ENCODE results near the gene SNX21. TPM values are rescaled to one million over a fixed set of nuclear protein-coding genes. Genes with fewer than 3 reads are reported as not detected.

SNX21 gene, protein sequence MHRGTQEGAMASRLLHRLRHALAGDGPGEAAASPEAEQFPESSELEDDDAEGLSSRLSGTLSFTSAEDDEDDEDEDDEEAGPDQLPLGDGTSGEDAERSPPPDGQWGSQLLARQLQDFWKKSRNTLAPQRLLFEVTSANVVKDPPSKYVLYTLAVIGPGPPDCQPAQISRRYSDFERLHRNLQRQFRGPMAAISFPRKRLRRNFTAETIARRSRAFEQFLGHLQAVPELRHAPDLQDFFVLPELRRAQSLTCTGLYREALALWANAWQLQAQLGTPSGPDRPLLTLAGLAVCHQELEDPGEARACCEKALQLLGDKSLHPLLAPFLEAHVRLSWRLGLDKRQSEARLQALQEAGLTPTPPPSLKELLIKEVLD
- total RNA-seq = 87.6 and 101 TPM in 2 replicates

DNA sequence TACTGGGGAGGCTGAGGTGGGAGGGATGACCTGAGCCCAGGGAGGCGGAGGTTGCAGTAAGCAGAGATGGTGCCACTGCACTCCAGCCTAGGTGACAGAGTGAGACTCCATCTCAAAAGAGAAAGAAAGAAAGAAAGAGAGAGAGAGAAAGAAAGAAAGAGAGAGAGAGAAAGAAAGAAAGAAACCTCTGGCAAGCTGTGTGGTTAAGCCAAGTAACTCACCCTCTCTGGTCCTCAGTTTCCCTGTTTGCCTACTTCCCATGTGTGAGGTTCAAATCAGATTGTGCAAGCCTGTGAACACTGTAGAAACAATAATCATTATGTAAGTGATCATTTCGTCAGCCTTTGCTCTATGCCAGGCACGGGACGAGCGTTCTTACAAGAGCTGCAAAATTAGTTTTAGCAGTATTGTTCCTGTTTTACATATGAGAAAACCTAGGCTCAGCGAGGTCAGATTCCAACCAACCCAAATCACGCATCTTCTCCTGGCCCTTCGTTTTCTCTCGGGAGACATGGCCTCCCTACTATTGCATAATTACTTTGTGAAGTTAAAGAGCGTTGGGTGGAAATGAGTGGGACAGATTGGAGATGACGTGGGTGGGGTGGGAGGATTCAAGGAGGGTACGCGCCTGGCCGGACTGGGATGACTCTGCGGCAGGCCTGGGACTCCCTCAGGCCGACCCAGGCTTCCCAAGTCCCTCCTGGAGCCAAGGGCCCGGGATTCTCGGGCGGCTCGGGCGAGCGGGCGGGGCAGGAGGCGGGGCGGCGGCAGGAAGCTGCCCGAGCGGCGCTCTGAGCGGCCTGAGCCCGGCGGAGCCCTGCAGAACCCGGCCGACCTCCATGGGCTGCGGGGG is at the start of gene SNX21:
SNX21 (plus strand) TSS at position 770 of the 853 bp plus-strand sequence. CDS start 121 bp downstream, outside the sequence.

DNA sequence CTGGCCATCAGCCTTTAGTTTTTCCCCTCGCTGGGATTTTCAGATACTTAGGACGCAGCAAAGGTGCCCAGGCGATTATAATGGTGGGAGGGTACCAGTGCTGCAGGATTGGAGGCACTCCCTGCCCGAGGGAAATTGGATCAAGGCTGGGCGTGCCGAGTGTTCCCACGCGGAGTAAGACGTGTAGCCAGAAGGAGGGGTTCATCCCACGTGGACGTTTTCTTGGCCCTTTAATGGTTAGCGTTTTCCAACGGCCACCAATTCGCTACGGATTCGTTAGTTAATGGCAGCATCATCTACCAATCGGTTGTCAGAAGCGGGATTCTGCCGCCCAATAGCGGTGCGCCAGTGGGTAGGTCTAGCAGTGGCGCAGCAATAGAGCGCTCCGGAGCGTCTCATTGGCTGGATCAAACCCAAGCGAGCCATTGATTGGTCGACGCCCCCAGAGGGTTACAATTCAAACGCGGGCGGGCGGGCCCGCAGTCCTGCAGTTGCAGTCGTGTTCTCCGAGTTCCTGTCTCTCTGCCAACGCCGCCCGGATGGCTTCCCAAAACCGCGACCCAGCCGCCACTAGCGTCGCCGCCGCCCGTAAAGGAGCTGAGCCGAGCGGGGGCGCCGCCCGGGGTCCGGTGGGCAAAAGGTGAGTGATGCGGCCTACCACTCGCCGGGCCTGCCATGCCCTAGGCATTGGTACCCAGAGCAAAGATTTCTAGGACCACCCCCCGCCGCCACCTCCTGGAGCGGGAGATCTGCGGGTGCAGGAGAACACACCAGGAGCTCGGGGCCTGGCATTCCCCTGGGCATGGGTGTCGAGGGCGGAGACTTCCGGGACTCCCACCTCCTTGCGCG is 21.2 kb upstream of the SNX21 start, which contains the start of gene UBE2C:
UBE2C (plus strand) TSS at position 488 of the 849 bp plus-strand sequence; CDS start at position 540, 52 bp downstream.

DNA sequence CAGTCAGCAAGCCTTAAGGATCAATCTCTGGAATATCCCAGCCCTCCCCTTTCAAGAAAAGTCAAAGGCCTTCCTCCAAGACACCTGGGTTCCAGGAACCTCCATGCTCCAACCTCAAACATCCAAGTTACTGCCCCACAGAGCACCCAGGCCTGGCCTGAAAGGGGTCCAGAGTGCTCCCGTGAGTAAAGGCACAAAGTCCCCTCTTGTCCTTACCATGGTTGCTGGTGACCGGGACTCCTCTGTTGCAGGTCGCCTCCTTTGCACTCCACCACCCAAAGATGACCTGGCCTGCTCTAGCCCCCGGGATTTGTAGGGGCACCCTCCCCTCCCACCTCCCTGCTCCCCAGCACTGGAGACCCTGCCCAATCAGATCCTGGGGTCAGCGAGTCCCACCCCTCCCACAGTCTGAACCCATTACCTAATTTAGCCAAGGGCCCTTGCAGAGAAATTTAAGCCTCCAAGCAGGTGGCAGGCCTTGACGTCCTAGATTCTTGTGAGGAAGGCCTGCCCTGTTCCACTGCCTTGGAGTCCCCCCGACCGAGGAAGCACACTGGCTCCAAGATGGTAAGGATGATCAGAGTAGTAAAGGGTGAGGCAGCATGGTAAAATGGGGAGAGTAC is 6.5 kb upstream of the SNX21 start, which contains the start of gene TNNC2:
TNNC2 (minus strand) TSS at position 283 of the 623 bp plus-strand sequence; CDS start at position 219, 64 bp downstream.

DNA sequence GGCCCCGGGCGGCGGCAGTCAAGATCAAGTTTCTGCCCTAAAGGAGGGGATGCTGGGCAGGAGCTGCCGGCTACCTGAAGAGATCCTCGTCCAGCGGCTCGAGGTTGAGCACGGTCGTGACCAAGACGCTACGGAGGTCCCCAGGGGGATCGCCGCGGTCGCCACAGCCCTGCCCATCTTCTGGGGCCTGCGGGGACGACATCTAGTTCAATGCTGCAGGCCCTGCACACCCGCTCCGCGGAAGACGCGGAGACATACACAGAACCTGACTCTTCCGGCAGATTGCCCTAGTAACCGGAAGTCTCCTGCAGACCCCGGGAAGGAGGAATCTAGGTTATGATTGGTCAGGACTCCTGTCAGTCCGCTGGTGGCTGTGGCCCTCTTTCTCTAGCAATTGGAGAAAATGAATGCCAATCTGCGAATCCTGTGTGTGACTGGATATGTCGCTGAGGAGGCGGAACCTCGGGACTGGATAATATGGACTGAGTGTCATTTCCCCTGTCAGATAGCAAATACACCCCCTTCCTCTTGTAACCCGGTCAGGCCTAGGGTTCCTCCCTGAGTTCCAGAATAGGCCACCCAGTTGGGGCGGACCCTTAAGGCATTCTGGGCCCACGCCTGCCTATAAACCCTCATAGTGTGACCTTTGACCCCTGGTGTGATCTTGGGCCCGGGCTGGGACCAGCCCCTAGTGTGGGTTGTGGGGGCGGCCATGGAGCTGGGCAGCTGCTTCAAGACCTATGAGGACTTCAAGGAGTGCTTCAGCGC is 23.7 kb downstream of the SNX21 start, which contains the start of the genes ACOT8 and ZSWIM3:
ACOT8 (minus strand) TSS at position 279 of the 768 bp plus-strand sequence; CDS start at position 202, 77 bp downstream.
ZSWIM3 (plus strand) TSS at position 501 of the 768 bp plus-strand sequence; CDS start at position 713, 212 bp downstream.

DNA sequence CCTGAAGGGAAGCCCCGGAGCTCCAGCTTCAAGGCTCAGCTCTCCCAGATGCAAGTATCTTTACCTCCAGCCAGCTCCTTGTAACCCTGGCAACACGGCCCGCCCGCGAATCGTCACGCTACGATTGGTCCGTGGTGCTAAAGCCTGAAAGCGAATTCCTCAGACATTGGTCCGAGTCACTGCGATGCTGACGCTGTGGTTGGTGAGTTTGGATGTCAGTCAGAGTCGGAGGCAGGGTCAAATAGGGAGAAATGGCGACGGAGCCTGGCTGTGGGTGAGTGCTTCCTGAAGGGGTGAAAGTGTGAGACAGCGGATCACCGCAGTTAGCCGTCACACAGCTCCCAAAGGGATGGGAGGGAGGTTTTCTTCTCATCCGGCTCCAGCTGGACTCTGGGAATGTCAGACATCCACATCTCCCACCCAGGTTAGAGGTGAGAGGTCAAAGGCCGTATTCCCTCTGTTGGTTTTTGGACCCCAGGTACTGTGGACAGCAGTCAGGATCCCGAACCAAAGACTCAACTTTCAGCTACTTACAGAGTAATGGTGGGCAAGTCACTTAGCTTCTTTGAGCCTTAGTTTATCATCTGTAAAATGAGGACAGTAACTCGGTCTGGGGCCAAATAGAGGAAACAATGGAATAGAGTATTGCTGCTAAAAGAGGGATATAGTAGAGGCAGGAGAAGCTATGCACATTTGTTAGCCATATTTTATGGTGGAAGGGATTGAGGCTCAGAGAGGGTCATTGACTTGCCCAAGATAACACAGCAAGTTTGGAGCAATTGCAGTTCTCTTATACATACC is 47.6 kb downstream of the SNX21 start, which contains the start of gene ZSWIM1:
ZSWIM1 (plus strand) TSS at position 240 of the 801 bp plus-strand sequence. CDS start 1,366 bp downstream, outside the sequence.

DNA sequence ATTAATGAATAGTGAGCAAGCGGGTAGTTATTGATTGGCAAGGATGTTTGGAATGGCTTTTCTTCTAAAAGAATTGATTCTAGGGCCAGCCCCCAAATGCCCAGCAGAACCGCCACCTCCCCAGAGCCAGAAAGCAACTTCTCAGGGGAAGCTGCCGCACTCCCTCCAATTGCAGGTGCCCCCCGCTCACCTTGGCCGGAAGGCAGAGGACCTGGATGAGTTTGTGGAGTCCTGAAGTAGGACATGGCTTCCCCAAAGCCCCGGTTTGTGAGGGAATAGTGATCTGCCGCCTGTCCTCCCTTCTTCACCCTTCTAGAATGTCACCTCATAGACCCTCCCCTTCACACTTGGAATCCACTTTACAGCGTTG is 53.7 kb downstream of the SNX21 start, which contains the start of gene SPATA25:
SPATA25 (minus strand) TSS at position 277 of the 370 bp plus-strand sequence; CDS start at position 245, 32 bp downstream.

DNA sequence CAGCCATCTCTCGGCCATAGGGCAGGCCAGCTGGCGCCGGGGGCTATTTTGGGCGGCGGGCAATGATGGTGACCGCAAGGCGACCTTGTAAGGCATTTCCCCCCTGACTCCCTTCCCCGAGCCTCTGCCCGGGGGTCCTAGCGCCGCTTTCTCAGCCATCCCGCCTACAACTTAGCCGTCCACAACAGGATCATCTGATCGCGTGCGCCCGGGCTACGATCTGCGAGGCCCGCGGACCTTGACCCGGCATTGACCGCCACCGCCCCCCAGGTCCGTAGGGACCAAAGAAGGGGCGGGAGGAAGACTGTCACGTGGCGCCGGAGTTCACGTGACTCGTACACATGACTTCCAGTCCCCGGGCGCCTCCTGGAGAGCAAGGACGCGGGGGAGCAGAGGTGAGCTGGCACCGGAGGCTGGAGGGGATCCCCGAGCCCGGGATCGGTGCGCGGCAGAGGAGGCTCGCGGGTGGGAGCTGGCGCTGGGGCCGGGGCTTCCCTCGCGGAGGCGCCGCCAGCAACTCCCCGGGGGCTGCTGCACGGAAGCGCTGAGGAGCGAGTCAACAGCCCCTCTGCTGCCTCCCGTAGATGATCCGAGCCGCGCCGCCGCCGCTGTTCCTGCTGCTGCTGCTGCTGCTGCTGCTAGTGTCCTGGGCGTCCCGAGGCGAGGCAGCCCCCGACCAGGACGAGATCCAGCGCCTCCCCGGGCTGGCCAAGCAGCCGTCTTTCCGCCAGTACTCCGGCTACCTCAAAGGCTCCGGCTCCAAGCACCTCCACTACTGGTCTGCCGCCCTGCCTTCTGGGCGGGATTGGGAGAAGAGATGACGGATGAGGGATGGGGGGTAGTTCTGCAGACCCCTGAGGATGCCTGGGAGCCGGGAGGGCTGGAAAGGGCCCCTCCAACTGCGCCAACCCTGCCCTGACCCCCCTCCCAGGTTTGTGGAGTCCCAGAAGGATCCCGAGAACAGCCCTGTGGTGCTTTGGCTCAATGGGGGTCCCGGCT is 57.7 kb downstream of the SNX21 start, which contains the start of the genes CTSA and NEURL2:
CTSA (plus strand) TSS at position 351 of the 999 bp plus-strand sequence; CDS start at position 585, 234 bp downstream.
NEURL2 (minus strand) TSS at position 224 of the 999 bp plus-strand sequence; CDS start at position 7, 217 bp downstream.

Other genes starting within 250 kb of the SNX21 start
- gene WFDC10A, start 204.1 kb upstream of the SNX21 start, total RNA-seq = 0.73 TPM in 1 of 2 replicates, not detected in the other
- gene WFDC9, start 202.5 kb upstream of the SNX21 start, total RNA-seq = not detected in 2 replicates
- gene WFDC11, start 163.6 kb upstream of the SNX21 start, total RNA-seq = not detected in 2 replicates
- gene WFDC13, start 131.8 kb upstream of the SNX21 start, total RNA-seq = not detected in 2 replicates
- gene WFDC10B, start 128.8 kb upstream of the SNX21 start, total RNA-seq = not detected in 2 replicates
- not detected in 2 replicates for gene SPINT4, start 111.5 kb upstream of the SNX21 start, total RNA-seq
- gene WFDC3, start 41.9 kb upstream of the SNX21 start, total RNA-seq = 0.20 and 0.73 TPM in 2 replicates
- gene DNTTIP1, start 41.8 kb upstream of the SNX21 start, total RNA-seq = 13.5 and 15.4 TPM in 2 replicates
- gene UBE2C, start 21.2 kb upstream of the SNX21 start, total RNA-seq = 31.2 and 36.4 TPM in 2 replicates
- gene TNNC2, start 6.5 kb upstream of the SNX21 start, total RNA-seq = 0.73 TPM in 1 of 2 replicates, not detected in the other
- 25.6 and 30.1 TPM in 2 replicates for gene ACOT8, start 23.6 kb downstream of the SNX21 start, total RNA-seq
- 3.9 and 4.8 TPM in 2 replicates for gene ZSWIM3, start 23.8 kb downstream of the SNX21 start, total RNA-seq
- 10.4 and 11.0 TPM in 2 replicates for gene ZSWIM1, start 47.4 kb downstream of the SNX21 start, total RNA-seq
- gene SPATA25, start 53.8 kb downstream of the SNX21 start, total RNA-seq = 1.4 and 1.5 TPM in 2 replicates
- gene NEURL2, start 57.4 kb downstream of the SNX21 start, total RNA-seq = 2.6 and 2.7 TPM in 2 replicates
- 90.1 and 95.2 TPM in 2 replicates for gene CTSA, start 57.5 kb downstream of the SNX21 start, total RNA-seq
- 6.6 and 33.1 TPM in 2 replicates for gene PLTP, start 78.4 kb downstream of the SNX21 start, total RNA-seq
- 10.7 and 11.3 TPM in 2 replicates for gene PCIF1, start 100.9 kb downstream of the SNX21 start, total RNA-seq
- gene ZNF335, start 138.4 kb downstream of the SNX21 start, total RNA-seq = 16.9 and 23.7 TPM in 2 replicates
- not detected in 2 replicates for gene MMP9, start 175.1 kb downstream of the SNX21 start, total RNA-seq
- not detected in 2 replicates for gene SLC12A5, start 195.4 kb downstream of the SNX21 start, total RNA-seq

Measured in subcutaneous preadipocyte (primary cell).